Glomerular visceral epithelial cell (primary cell): ENCODE results near the gene PGLYRP2.

ENCODE experiments used
- DNase-seq: peaks from one replicate; pipeline ENCODE4 v3.0.0-alpha.2; 2016; ENCODE audit errors: extremely low spot score

The PGLYRP2 gene

DNA sequence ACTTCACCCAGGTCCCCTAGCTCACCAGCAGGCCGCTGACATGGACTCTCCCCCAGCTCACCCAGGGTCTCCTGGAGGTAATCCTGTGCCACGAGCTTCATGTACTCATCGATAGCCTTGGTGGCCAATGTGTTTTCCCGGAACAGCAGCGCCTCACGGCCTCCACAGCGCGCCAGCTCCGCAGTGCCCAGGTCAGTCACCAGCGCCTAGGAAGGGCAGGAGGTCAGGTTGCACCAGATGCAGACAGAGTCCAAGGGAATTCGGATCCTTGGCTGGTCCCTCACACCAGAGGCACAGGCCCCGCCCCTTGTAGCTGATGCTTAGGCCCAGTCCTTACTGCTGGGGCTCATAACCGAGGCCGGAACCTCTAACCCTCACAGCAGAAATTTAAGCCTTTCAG lies 22.9 kb downstream of the PGLYRP2 start:
- DNase-seq = no peak

DNA sequence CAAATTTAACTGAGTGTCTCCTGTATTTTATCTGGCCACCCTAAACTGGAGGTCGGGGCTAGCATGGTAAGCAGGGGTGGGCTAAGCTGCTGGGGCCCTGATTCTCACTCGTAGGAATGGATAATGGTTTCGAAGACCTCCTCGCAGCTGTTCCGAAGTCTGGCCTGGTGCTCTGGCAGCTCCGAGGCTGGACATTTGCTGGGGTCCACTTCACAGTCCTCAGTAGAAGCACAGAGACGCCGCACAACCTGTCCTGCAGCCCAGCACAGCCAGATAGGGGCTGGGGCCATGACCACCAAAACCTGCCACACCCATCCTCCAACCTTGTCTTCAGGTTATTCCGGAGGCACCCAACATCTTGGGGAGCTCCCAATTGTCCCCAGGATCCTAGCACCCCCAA lies 23.3 kb downstream of the PGLYRP2 start:
- no peak for DNase-seq

DNA sequence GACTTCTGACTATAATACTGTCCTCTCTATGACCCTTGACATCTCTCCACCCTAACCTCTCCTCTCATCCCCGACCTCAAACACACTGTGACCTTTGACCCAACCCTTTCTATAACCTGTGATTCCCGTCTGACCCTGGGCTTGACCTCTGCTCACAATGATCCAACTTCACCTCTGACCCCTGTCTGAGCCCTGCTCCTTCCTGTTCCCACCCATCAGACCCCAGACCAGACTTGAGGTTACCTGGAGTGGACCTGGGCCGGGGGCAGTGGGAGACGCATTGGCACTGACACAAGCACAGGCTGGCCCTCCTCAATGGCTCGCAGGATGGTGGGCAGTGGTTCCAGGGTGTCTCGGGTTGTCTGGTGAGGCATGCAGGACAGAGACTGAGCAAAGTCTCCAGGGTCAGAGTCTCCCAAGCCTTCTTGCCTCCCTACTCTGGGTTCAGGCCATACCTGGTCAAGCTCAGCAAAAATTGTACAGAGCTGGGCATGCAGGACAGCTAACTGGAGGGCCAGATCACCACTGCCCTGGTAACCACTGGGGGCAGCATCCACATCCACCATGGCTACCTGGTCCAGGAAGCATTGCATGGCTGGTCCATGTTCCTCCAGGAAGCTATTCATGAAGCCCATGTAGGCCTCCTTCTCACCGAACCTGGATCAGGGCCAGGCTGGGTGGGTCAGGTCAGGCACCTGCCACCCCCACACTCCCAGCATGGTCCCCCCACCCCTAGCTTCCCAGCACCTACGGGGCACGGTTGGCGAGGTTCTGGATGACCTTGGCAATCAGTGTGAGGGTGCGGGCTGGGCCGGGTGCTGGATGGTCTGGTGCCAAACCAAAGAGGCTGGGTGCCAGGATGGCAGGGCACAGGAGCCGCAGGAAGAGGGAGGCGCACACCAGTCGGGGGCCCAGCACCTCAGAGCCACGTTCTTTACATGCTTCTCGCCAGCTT lies 25.1 kb downstream of the PGLYRP2 start:
- DNase-seq = no peak

- DNase-seq = no peak
These were observed 26.2 kb downstream of the PGLYRP2 start for GRCh38 chr19:15453091-15453578.

GRCh38 chr19:15452111-15453047 lies 26.9 kb downstream of the PGLYRP2 start:
- DNase-seq = peak; percentile 49

- no peak for DNase-seq
These were observed 28.8 kb downstream of the PGLYRP2 start for GRCh38 chr19:15450528-15450890.

- peak; percentile 86 for DNase-seq
These were observed 29.4 kb downstream of the PGLYRP2 start, which contains the start of gene WIZ for GRCh38 chr19:15449620-15450527. TSS of gene WIZ (minus strand) at chr19:15449956. CDS start at chr19:15448307, 1,649 bp downstream.

- DNase-seq = no peak
These were observed 30.3 kb downstream of the PGLYRP2 start for GRCh38 chr19:15448778-15449619.

- no peak for DNase-seq
These were observed 31.1 kb downstream of the PGLYRP2 start for GRCh38 chr19:15448044-15448777.

- DNase-seq = no peak
These were observed 32.2 kb downstream of the PGLYRP2 start for GRCh38 chr19:15447057-15447456.

DNA sequence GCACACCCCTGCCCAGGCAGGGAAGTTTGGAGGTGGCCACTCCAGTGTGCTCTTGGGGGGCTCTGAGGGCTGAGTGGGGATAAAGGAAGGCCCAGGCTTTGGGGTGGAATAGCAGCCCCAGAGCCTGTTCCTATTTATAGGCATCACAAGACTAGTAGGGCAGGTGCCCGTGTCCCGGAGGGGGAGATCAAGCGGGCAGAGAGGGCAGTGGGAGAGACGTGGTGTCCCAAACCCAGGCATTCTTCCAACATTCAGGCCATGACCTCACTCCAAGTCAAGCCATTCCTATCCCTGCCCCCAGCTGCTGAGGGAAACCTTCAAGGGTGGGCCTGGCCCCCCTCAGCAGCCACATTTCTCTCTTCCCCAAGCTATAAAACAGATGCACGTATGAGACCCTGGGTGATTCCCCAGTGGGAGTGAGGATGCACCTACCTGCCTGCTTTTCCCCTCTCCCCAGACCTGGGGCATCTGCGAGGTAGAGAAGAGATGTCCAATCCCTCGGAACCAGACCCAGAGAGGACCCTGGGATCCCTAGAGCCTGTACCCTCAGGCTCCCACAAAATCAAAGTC lies 33.4 kb downstream of the PGLYRP2 start:
- DNase-seq = no peak

DNA sequence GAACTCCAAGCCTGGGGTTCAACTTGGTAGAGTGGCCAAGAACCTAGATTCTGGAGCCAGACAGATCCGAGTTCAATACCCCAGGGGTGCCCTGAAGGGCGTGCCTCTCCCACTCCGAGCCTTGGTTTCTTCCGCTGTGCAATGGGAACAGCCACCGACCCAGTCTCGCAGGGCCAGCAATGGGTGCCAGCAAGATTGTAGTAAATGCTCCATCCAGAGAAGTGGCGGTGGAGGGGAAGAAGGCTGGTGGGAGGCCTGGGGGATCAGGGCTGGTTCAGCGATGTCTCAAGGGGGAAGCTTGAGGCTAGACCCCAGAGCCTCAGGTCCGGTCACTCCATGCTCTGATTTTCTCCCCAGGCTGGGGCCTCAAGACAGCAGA lies 34.1 kb downstream of the PGLYRP2 start:
- DNase-seq = no peak

DNA sequence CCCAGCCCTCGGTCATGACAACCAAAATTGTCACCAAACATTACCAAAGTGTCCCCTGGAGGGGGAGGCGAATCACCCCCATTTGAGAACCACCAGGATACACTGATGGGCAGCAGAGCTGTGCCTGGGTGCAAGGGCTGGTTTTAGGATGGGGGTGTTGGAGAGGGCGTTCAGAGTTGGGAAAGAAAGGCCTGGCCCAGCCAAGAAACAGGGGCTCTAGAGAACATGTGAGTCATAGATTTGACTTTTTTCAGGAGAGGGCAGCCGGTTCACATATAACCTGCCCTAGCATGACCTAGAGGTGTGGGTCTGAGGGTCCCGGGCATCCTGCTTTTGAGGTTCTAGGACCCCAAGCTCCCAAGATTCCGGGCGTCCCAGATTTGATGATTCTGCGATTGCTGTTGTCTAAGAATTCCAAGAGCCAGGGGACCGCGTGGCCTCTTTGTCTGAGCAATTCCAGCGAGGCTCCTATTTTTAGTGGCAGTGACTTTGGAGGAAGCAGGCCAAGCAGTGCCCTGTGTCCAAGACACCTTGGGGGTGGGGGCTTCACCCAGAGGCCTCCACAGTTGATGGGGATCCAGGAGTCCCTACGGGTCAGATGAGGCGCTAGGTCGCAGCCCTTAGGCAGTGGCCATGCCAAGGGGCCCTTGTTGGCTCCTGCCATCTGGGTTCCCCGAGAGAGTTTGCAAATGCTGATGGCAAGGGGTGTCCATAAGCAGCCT lies 34.6 kb downstream of the PGLYRP2 start:
- DNase-seq = no peak

DNA sequence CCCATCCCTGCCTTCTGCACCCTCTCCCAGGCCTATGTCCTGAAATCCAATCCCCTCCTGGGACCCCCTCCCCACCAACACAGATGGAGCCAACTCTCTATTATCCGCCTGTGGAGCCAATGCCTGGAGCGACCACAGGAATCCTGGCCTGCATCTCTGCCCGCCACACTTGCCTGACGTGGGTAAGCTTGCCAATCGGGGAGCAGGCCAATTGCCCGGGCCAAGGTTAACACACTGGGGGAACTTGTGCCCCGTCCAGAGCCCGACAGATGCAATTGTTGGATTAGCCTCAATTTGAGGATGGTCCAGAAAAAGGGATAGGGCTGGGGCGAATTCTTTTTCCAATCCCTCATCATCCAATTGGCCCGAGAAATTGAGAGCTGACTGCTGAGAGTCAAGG lies 35.5 kb downstream of the PGLYRP2 start:
- DNase-seq = no peak

DNA sequence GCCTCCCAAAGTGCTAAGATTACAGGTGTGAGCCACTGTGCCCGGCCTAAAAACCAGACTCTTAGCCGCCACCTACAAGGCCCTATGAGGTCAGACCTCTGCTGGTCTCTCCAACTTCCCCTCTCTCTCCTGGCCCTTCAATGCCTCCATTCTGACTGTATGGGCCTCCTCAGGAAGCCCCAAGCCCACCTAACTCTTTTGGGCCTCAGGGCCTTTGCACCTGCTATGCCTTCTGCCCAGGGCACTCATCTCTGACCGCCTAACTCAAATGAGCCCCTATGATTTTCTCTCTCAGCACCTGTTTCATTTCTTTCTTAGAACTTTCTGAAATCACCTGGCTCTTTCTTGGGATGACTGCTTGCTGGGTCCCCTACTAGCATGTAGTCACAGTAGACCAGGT lies 36.0 kb downstream of the PGLYRP2 start:
- no peak for DNase-seq

- no peak for DNase-seq
These were observed 37.0 kb downstream of the PGLYRP2 start for GRCh38 chr19:15442142-15442920.

DNA sequence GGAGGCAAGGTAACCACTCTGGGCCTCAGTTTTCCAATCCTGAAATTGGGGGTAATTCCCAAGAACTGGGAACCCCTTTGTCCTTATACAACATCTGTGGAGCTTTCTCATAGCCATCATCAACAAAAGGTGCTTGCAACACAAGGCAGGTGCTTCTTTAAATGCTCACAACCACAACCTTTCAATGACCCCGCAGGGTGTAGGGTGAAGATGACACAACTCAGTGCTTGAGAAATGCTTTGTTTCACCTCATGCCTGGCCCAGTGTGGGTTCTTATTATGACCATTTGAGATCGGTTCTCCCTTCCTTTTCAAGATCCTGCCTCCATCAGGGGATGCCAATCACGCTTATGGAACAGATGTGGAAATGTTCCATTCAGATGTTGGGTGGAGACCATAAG lies 38.0 kb downstream of the PGLYRP2 start:
- DNase-seq = no peak
